GM19193 (cell line): ENCODE data around the gene CCL16.
A peak's percentile ranks its signal among the peaks of the same experiment; 100 is the strongest.

Experiments used
- POLR2A ChIP-seq: IDR thresholded peaks from 4 replicates; pipeline ENCODE4 v1.6.1; 2011; ENCODE audit not compliant: insufficient read depth, insufficient read length; ENCODE audit errors: extremely low read depth

The CCL16 gene

GRCh38 chr17:35930211-35931065, 50.9 kb downstream of the CCL16 start, which contains the start of gene RDM1:
Gene RDM1 (minus strand): TSS chr17:35930773. CDS start chr17:35930727, 46 bp downstream.
- TF ChIP-seq POLR2A = peak; percentile 71

- no peak for TF ChIP-seq POLR2A
Measured at GRCh38 chr17:35927714-35928113, 53.6 kb downstream of the CCL16 start.
